Hematopoietic multipotent progenitor cell treated with erythropoietin and hydrocortisone succinate and interleukin-3 and kit ligand, for 4 days (in vitro differentiated cells): ENCODE results near the gene NXN.

Source experiments
- DNase-seq: peaks from one replicate; pipeline ENCODE4 v3.0.0-alpha.2; 2015

The NXN gene

DNA sequence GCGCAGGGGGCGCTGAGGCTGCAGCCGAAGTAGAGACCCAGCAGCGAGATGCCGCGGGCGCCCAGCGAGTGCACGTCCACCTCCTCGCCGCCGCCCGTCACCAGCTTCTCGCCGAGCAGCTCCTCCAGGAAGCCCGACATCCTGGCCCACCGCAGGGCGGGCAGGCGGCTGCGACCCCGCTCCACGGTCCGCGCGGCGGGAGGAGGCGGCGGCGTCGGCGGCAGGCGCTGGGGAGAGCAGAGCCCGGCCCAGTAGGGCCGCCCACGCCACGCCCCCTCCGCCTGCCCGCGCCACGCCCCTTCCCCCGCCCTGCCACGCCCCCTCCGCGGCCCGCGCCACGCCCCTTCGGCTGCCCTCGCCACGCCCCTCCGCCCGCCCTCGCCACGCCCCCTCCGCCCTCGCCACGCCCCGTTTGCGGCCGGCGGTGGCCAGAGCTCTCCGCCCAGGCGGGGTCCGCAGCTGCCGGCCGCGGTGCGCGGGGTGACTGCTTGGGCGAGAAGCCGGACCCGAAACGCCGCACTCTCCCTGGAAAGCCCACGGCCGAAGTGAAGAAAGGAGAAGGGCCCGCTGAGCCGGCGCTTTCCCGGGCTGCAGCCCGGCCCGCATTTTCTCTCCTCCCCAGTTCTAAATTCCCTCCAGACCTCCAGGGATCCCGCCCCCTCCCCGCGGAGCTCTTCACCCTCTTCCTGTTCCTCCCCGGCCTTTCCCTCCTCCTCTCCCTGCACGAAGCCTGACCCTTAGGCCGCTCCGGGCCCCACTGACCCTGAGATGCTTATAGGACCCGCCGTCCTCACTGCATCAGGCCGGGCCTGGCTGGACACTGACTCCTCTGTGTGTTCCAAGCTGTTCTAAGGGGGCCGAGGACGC is at the start of gene NXN:
Gene NXN, minus strand, starts transcription at position 238 of the 867 bp plus-strand sequence.
- DNase-seq, result peak; percentile 87

DNA sequence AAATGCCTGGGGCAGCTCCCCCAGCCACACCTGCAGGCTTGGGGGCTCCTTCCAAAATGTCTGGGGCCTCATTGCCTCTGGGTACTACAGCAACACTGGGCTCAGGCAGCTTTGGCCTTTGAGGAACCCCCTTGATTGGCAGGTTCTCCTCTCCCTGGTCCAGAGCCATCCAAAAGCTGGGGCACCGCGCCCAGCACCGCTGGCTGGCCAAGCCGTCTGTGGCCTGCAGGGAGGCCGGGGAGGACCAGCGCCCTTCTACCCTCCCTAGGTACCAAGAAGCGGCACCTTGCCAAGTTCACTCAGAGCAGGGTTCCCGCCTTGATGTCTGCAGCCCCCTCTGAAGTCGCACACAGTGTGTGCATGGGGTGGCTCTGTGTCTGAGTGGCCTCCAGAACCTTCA is 47.5 kb upstream of the NXN start:
- DNase-seq, result no peak

DNA sequence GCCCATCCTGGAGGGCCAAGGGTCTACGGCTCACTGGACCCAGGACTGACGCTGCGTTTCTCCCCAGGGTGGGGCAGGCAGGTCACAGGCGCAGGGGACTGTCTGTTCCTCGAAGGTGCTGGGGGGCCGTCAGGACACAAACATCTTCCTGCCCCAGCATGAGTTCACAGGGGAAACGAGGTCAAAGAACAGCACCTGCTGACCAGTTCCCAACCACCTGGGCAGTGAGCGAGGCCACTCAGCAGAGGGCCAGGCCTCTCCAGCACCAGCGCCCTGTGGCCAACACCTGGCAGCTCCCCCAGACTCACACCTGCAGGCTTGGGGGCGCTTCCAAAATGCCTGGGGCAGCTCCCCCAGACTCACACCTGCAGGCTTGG is 47.0 kb upstream of the NXN start:
- no peak for DNase-seq

GRCh38 chr17:1025733-1026598 is 46.4 kb upstream of the NXN start:
- DNase-seq, result no peak

DNA sequence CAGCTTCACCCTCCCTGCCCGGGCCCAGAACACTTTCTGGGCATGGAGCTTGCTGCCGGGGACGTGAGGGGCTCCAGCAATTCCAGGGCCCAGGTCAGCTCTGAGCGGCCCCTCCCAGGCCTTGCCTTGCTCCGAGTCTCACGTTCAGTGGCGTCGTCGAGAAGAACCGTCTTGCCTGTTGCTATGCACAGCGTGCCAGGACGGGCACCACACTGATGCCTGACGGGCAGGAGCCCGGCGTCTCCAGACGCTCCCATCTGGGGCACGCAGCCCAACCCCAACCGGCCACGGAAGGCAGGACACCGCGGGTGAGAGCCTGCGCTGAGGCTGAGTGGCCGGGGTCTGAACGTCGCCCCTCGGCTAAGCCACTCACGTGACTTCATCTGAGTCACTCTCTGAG is 44.5 kb upstream of the NXN start:
- DNase-seq, result no peak

- DNase-seq, result no peak
Observed at GRCh38 chr17:1022278-1023024, 42.9 kb upstream of the NXN start.

DNA sequence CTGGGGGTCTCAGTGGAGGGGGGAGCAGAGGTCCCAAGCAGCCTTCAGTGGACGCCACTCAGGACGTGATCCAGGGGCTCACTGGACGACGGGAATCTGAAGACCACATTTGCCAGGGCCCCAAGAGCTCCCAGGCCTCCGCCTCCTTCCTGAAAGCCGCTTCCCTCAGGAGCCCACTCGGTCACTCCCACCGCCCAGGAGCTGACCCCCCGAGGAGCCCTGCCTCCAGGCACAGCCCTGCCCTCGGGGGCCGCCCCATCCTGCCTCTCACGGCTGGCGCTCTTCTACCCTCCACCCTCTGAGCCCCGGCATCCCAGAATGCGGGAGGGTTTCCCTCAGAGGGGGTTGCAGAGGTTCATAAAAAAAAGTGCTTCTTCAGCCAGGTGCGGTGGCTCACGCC is 41.6 kb upstream of the NXN start:
- DNase-seq, result no peak

GRCh38 chr17:1019451-1019850 is 39.9 kb upstream of the NXN start:
- DNase-seq, result no peak

GRCh38 chr17:1018547-1018946 is 39.0 kb upstream of the NXN start:
- DNase-seq, result no peak

DNA sequence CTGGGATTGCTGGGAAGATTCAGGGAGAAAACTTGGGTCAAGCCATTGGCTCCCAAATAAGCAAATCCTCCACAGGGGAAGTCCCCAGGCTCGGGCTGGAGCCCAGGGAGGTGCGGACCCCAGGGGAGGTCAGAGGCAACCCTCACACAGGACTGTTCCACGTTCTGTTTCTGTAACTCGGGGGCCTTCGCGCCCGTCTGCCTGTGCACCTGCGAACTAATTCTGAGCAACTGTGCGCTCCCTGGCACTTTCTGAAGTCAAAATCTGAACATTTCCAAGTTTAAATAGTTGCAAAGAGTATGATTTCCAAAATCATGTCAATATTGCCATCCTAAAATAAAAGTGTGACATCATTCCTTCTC is 34.1 kb upstream of the NXN start:
- DNase-seq, result no peak

GRCh38 chr17:1012823-1013728 is 33.5 kb upstream of the NXN start:
- DNase-seq, result no peak

DNA sequence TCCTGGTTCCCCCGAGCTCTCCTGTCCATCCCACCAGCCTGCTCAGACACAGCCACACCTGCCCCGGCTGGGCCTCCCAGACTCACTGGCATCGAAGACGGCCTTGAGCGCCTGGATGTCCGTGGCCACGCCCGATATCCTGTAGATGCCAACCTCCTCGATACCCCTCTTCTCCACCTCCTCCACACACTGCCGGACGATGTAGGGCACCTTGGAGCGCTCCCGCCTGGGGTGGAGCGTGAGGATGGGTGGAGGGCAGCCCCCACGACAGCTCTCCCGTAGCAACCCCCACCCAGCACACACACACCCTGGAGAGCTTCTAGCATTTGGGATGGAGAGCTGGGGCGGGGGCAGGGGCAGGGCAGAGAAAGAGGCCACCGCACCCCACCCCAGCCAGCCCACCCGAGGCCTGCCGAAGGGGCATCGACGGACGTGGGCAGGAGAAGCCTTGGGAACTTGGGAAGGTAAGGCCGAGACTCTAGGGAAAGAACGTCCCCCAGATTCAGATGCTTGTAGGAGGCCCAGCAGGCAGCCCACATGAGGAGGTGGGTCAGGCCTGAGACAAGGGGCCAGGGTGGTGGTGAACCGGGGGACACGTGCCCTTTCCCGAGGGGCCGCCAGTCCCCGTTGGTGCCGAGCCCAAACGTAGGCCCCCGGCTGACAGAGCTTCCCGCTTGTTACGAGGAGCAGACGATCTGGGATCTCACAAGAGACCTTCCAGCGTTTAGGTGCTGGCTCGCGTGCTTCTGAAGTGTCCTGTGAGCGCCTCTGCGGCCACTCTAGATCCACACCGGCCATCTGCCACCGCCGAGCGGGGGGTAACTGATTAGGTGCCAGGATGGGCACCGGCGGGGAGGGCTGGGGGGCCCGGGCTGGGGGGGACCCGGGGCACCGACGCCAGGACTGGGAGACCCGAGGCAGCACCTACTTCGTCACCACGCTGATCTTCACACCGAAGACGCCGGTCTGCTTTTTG is 32.5 kb upstream of the NXN start:
- no peak for DNase-seq

DNA sequence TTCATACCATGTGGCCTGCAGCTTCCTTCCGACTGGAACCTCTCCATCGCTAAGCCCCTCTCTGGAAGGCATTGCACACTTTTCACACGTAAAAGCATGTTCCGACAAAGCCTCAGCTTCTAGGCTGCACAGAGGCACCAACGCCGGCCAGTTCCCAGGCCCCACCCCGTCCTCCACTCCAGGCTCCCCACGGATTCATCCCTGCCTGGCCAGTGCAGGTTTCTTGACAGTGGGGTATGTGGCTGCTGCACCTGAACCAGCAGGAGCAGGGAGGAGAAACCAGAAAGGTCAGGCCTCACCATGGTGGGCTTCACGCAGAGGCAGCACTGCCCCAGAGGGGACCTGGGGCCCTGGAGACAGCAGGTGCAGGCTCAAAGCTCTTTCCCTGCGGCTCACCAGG is 31.6 kb upstream of the NXN start:
- no peak for DNase-seq

GRCh38 chr17:1010586-1010985 is 31.0 kb upstream of the NXN start:
- DNase-seq, result no peak

DNA sequence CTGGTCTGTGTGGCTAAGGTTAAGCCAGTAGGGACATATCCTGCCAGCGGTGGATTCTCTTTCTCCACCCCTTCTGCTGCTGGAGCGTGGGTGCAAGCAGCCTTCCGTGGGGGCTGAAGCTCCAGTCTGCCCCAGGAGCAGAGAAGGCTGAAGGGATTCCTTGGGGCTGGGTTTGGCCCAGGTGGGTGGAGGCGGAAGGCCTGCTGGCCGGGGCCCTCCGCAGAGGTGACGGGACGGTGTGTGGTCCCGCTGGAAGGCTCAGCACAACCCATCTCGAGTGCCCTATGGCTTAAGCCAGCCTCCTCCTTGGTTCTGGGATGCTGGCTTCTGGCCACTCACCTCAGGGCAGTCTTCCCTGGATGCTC is 30.5 kb upstream of the NXN start:
- no peak for DNase-seq

GRCh38 chr17:1009229-1010085 is 29.9 kb upstream of the NXN start:
- DNase-seq, result no peak

- DNase-seq, result no peak
Observed at GRCh38 chr17:1008008-1008761, 28.6 kb upstream of the NXN start.

GRCh38 chr17:1007310-1008007 is 27.9 kb upstream of the NXN start:
- no peak for DNase-seq

GRCh38 chr17:1006054-1006453 is 26.5 kb upstream of the NXN start:
- no peak for DNase-seq
